Activated B cell treated with CpG ODN at 0.5 μM for 24 hours (primary cell): ENCODE data around the gene KIAA1328. TPM values are rescaled to one million over a fixed set of nuclear protein-coding genes. Genes with fewer than 3 reads are reported as not detected.

ENCODE experiments used
- ATAC-seq: fragments of 200-7000 bp; cut with Tn5 transposase; one replicate; pipeline ENCODE4 v1.10.0; 2021; ENCODE audit warnings: low read depth, mild to moderate bottlenecking, moderate library complexity
- CTCF ChIA-PET: fragments of 350-600 bp; sonication (Branson Sonifier 250); formaldehyde crosslinking; loops from one replicate; lab custom pipeline; 2021; ENCODE audit warnings: antibody characterized with exemption; lab: Charles Lee
- POLR2A ChIA-PET: fragments of 350-600 bp; sonication (Branson Sonifier 250); formaldehyde crosslinking; loops from one replicate; lab custom pipeline; 2021; ENCODE audit warnings: antibody characterized with exemption; lab: Charles Lee
- DNase-seq: peaks from one replicate; pipeline ENCODE4 v3.0.0; 2022
- H3K27ac Mint-ChIP-seq: one replicate; pipeline ENCODE4 v1.8.0; 2020; ENCODE audit warnings: mixed read lengths
- H3K27me3 Mint-ChIP-seq: one replicate; pipeline ENCODE4 v1.8.0; 2021; ENCODE audit warnings: mixed read lengths
- H3K36me3 Mint-ChIP-seq: one replicate; pipeline ENCODE4 v1.8.0; 2021; ENCODE audit warnings: low read depth, mixed read lengths
- H3K4me1 Mint-ChIP-seq: one replicate; pipeline ENCODE4 v1.8.0; 2021; ENCODE audit warnings: mixed read lengths
- H3K4me3 Mint-ChIP-seq: one replicate; pipeline ENCODE4 v1.8.0; 2020; ENCODE audit warnings: mild to moderate bottlenecking, mixed read lengths
- H3K9me3 Mint-ChIP-seq: one replicate; pipeline ENCODE4 v1.8.0; 2020; ENCODE audit warnings: mixed read lengths
- intact Hi-C: fragments of 100-400 bp; cut with micrococcal nuclease; formaldehyde crosslinking; loops from one replicate; pipeline ENCODE4 v1.15.1; 2024
- total RNA-seq: library from RNA; stranded (reverse); gene quantifications from 2 replicates; pipeline ENCODE4 v1.2.3, GENCODE V29; 2022
- TF ChIP-seq, protein P1 (sequence below): fragments of 200-600 bp; IDR thresholded peaks from one replicate; pipeline ENCODE4 v1.8.0; 2022; ENCODE audit warnings: antibody characterized with exemption, mild to moderate bottlenecking

Gene KIAA1328
- total RNA-seq, 1 donor from 2014 or later, result 12.9 TPM

DNA sequence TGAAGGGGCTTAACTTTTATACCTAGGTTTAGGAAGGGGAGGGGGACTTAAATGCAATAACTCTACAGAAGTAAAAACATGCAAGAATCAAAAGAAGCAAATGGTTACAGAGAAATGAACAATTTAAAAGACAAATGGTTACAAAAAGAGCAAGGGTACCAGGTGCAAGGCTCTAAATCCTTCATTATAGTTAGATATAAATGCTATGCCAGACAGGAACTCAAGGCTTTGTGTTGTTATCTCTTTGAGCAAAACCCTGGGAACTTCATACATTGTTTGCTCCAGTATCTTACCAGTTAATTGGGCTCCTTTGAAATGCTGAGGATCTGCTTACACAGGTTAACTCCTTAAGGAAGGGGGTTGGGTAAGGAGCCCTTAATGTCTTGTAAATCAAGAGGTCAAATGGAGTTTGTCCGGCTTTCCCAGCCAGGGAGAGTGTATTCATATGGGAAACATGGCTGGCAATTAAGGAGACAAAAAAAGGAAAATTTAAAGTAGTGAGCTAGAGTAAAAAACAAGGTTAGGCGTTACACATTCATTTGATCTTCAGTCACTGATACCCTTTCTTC is 389.2 kb downstream of the KIAA1328 start:
- ChIA-PET POLR2A (no interaction called here), CTCF (no interaction called here)
- H3K27ac Mint-ChIP-seq, result no peak overlapping the region
- no peaks in the 10 kb centered on the region for H3K27me3 Mint-ChIP-seq
- ATAC-seq (no peak), DNase-seq (no peak)
- TF ChIP-seq, protein P1, sequence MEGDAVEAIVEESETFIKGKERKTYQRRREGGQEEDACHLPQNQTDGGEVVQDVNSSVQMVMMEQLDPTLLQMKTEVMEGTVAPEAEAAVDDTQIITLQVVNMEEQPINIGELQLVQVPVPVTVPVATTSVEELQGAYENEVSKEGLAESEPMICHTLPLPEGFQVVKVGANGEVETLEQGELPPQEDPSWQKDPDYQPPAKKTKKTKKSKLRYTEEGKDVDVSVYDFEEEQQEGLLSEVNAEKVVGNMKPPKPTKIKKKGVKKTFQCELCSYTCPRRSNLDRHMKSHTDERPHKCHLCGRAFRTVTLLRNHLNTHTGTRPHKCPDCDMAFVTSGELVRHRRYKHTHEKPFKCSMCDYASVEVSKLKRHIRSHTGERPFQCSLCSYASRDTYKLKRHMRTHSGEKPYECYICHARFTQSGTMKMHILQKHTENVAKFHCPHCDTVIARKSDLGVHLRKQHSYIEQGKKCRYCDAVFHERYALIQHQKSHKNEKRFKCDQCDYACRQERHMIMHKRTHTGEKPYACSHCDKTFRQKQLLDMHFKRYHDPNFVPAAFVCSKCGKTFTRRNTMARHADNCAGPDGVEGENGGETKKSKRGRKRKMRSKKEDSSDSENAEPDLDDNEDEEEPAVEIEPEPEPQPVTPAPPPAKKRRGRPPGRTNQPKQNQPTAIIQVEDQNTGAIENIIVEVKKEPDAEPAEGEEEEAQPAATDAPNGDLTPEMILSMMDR, result no peak
- intact Hi-C loops, result no loop called here
- peaks cover 6% of the 10 kb centered on the region for H3K9me3 Mint-ChIP-seq
- no peak overlapping the region for H3K4me3 Mint-ChIP-seq
- peaks cover 13% of the 10 kb centered on the region for H3K36me3 Mint-ChIP-seq
- no peaks in the 10 kb centered on the region for H3K4me1 Mint-ChIP-seq

DNA sequence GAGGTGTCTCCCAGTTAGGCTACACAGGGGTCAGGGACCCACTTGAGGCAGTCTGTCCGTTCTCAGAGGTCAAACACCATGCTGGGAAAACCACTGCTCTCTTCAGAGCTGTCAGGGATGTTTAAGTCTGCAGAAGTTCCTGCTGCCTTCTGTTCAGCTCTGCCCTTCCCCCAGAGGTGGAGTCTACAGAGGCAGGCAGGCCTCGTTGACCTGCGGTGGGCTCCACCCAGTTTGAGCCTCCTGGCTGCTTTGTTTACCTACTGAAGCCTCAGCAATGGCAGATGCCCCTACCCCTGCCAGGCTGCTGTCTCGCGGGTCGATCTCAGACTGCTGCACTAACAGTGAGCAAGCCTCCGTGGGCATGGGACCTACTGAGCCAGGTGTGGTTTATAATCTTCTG is 390.3 kb downstream of the KIAA1328 start:
- Mint-ChIP-seq H3K4me1 (no peaks in the 10 kb centered on the region), H3K27ac (no peak overlapping the region), H3K27me3 (no peaks in the 10 kb centered on the region), H3K36me3 (peaks cover 10% of the 10 kb centered on the region), H3K4me3 (no peak overlapping the region), H3K9me3 (no peaks in the 10 kb centered on the region)
- ChIA-PET POLR2A (no interaction called here), CTCF (no interaction called here)
- TF ChIP-seq, protein P1, result no peak
- ATAC-seq (no peak), DNase-seq (no peak)
- intact Hi-C loops, result no loop called here

DNA sequence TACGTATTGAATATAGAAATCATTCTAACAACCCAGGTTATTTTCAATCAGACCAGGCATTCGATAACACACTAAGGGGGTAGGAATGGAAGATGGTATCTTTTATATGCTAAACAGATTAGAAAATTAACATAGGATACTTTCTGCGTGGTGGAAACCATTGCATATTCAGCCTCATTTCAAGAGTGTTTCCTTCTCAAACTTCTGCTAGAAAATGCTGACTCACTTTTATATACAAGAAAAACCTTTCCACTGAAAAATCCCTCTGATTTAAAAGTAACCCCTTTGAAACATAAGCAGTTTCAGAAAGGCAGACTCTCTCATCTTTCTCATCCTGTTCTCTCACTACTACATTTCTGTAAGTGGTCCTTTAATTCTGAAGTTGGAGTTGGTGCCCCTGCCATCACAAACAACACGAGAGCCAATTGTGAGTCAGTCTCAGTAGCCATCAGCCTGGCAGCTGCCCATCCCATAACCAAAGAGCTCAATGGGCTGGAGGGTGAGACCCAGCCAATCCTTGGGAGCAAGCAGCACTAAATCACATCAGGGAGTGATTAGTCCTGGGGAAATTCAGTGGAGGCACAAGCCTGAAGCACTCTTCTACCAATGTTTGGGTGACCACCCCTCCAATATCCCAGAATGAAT is 393.5 kb downstream of the KIAA1328 start:
- CTCF ChIA-PET, result no interaction called here
- H3K36me3 Mint-ChIP-seq, result peaks cover 9% of the 10 kb centered on the region
- intact Hi-C loops, result no loop called here
- H3K9me3 Mint-ChIP-seq, result no peaks in the 10 kb centered on the region
- no peak overlapping the region for H3K27ac Mint-ChIP-seq
- TF ChIP-seq, protein P1, result no peak
- ATAC-seq, result no peak
- H3K4me1 Mint-ChIP-seq, result peaks cover 17% of the 10 kb centered on the region
- no peak overlapping the region for H3K4me3 Mint-ChIP-seq
- POLR2A ChIA-PET, result no interaction called here
- H3K27me3 Mint-ChIP-seq, result no peaks in the 10 kb centered on the region
- no peak for DNase-seq

DNA sequence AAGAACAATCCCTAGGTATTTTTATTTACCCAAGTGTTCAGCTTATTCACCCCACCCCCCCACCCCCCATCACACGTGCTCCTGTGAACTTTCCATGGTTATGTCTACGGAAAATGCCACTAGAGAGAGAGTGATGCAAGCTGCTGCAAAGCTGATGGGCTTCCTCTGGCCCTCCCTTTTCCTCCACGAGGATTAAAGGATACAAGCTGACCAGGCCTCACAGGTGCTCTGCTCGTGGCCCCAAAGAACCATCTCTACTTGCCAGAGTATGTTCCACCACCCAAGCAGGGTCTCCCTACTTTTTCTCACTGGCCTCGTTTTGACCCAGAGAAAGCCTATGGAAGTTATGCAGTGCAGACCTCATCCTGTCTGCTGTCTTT is 394.1 kb downstream of the KIAA1328 start:
- Mint-ChIP-seq H3K36me3 (peaks cover 9% of the 10 kb centered on the region), H3K27ac (no peak overlapping the region), H3K9me3 (no peaks in the 10 kb centered on the region), H3K4me3 (no peak overlapping the region), H3K27me3 (no peaks in the 10 kb centered on the region), H3K4me1 (peaks cover 17% of the 10 kb centered on the region)
- ATAC-seq, result no peak
- ChIA-PET POLR2A (no interaction called here), CTCF (no interaction called here)
- TF ChIP-seq, protein P1, result no peak
- no peak for DNase-seq
- intact Hi-C loops, result no loop called here

DNA sequence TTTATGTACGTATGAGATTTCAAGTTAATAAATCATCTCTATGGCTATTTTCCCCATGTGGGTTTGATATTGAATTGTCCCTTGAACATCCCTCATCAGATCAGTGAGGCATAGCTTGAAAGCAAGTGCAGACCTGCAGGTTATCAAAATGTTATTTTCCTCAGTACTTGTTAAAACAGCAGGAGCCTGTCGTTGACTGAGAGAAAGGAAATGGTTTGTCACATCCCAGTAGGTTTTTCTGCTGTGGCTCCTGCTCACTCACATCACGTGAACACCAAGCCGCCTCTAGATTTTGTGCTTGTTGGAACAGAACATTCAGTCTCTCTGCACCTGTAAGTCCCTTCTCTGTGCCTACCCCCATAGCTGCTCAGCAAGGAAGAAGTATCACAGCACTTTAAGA is 396.4 kb downstream of the KIAA1328 start:
- no peak overlapping the region for H3K4me3 Mint-ChIP-seq
- no peak for DNase-seq
- peaks cover 9% of the 10 kb centered on the region for H3K36me3 Mint-ChIP-seq
- no peaks in the 10 kb centered on the region for H3K9me3 Mint-ChIP-seq
- POLR2A ChIA-PET, result no interaction called here
- peak; percentile 10 for ATAC-seq
- no peak overlapping the region for H3K27ac Mint-ChIP-seq
- intact Hi-C loops, result no loop called here
- H3K4me1 Mint-ChIP-seq, result peaks cover 23% of the 10 kb centered on the region
- TF ChIP-seq, protein P1, result no peak
- CTCF ChIA-PET, result no interaction called here
- no peaks in the 10 kb centered on the region for H3K27me3 Mint-ChIP-seq
